Tibial nerve (tissue), 4 donors: ENCODE data around the gene WDR36. TPM values are rescaled to one million over a fixed set of nuclear protein-coding genes. Genes with fewer than 3 reads are reported as not detected.
"Not testable (repeated sequence)": the region's sequence is repeated elsewhere in the genome, so short reads cannot be mapped to it uniquely, and the experiment has no call there.

Experiments
- DNase-seq, 2 donors: peaks; one replicate each; pipeline ENCODE4 v3.0.0-alpha.2; 2019; ENCODE audit warnings: low spot score in 2 of 2
- H3K27ac ChIP-seq, 4 donors: fragments of 200-600 bp; sonication (generic) in 3 of 4; one replicate each; pipeline ENCODE4 v1.5.1; 2017 to 2019; ENCODE audit warnings: mild to moderate bottlenecking in 1 of 4
- H3K27me3 ChIP-seq, 2 donors: fragments of 200-600 bp; sonication (generic) in 1 of 2; one replicate each; pipeline versions ENCODE4 v1.5.1 to v1.6.0; 2017 to 2019
- H3K36me3 ChIP-seq, 3 donors: fragments of 200-600 bp; sonication (generic); one replicate each; pipeline ENCODE4 v1.5.1; 2018 to 2019
- H3K4me1 ChIP-seq, 4 donors: fragments of 200-600 bp; sonication (generic) in 3 of 4; one replicate each; pipeline ENCODE4 v1.5.1; 2017 to 2019
- H3K4me3 ChIP-seq, 4 donors: fragments of 200-600 bp; sonication (generic) in 3 of 4; one replicate each; pipeline ENCODE4 v1.5.1; 2017 to 2019; ENCODE audit warnings: mild to moderate bottlenecking in 1 of 4, moderate library complexity in 1 of 4
- H3K9me3 ChIP-seq, 4 donors: fragments of 200-600 bp; sonication (generic) in 3 of 4; one replicate each; pipeline ENCODE4 v1.5.1; 2017 to 2019
- EP300 ChIP-seq, 2 donors: sonication (generic); formaldehyde crosslinking; IDR thresholded peaks; one replicate each; pipeline ENCODE4 v1.6.1; 2017; ENCODE audit warnings: antibody characterized with exemption in 2 of 2, mild to moderate bottlenecking in 1 of 2
- POLR2A ChIP-seq, 2 donors: fragments of 450-650 bp; IDR thresholded peaks; one replicate each; pipeline ENCODE4 v1.6.1; 2017; ENCODE audit warnings: antibody characterized with exemption in 2 of 2, mild to moderate bottlenecking in 2 of 2, moderate library complexity in 2 of 2
- WGBS, 2 donors: methylation state at CpG; one replicate each; pipeline ENCODE4 v1.1.5; 2018; 5-methylcytosine and 5-hydroxymethylcytosine counted together
- total RNA-seq, 4 donors: library from RNA; depleted of rRNA; stranded (reverse); fragments of >200 nt; gene quantifications; one replicate each; pipeline ENCODE4 v1.1.0, GENCODE V29; 2016
- TF ChIP-seq, protein P1 (sequence below), 5 experiments: fragments of 200-600 bp in 3 of 5; fragments of 450-650 bp in 2 of 5; sonication (generic) in 3 of 5; IDR thresholded peaks; one replicate each; pipeline ENCODE4 v1.5.1; 2016 to 2019; ENCODE audit warnings: antibody characterized with exemption in 5 of 5, mild to moderate bottlenecking in 3 of 5, moderate library complexity in 2 of 5

WDR36 gene
- total RNA-seq, 4 donors from 2014 or later, result 21.6 to 27.9 (median 22.2) TPM

DNA sequence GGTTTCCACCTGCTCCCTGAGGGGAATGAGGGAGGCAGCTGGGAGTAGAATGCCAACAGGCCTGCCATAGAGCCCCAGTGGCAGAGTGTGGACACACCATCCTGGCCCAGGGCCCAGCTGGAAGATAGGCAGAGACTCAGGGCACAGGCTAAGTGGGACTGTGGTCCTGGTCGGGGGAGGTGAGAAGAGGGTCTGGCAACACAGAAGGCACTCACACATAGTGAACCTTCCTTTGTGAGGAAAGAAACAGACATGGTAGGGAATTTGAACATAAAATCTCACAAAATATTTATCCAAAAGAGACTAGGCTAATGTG, 41.2 kb downstream of the WDR36 start:
- 82 to 88% methylated on average over 1 of the region's 1 CpG for WGBS, 2 donors
- DNase-seq, result no peak
- H3K9me3 ChIP-seq, result no peaks in the 10 kb centered on the region
- TF ChIP-seq, protein P1, sequence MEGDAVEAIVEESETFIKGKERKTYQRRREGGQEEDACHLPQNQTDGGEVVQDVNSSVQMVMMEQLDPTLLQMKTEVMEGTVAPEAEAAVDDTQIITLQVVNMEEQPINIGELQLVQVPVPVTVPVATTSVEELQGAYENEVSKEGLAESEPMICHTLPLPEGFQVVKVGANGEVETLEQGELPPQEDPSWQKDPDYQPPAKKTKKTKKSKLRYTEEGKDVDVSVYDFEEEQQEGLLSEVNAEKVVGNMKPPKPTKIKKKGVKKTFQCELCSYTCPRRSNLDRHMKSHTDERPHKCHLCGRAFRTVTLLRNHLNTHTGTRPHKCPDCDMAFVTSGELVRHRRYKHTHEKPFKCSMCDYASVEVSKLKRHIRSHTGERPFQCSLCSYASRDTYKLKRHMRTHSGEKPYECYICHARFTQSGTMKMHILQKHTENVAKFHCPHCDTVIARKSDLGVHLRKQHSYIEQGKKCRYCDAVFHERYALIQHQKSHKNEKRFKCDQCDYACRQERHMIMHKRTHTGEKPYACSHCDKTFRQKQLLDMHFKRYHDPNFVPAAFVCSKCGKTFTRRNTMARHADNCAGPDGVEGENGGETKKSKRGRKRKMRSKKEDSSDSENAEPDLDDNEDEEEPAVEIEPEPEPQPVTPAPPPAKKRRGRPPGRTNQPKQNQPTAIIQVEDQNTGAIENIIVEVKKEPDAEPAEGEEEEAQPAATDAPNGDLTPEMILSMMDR (IDR thresholded peaks at IDR 0.05), result no peak
- TF ChIP-seq EP300 (IDR thresholded peaks at IDR 0.05) (no peak), POLR2A (IDR thresholded peaks at IDR 0.05) (no peak)
- H3K36me3 ChIP-seq, result peaks cover 0 to 3% (median 0%) of the 10 kb centered on the region in 3 donors
- H3K27me3 ChIP-seq, result no peaks in the 10 kb centered on the region
- no peak overlapping the region for H3K4me3 ChIP-seq
- no peak overlapping the region for H3K27ac ChIP-seq
- peaks cover 0 to 17% (median 0%) of the 10 kb centered on the region in 4 donors for H3K4me1 ChIP-seq

DNA sequence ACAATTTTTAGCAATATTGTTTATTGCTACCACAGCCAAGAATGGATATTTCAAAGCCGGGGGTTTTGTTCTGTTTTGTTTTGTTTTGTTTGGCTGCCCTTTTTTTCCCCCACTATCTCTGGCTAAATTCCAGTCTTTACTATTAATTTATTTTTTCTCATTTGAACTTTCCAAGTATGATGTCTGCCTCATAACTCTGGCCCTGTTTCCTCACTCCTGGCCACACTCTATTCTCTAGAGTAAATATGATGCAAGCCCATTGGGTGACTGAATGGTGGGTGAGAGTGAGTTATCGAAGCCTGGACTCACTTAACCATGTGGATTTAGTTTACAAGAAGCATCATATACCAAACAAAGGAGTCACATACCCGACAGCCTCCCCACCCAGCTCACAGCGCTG, 41.9 kb downstream of the WDR36 start:
- Histone ChIP-seq H3K27ac (no peak overlapping the region), H3K9me3 (no peaks in the 10 kb centered on the region), H3K4me1 (peaks cover 0 to 17% (median 0%) of the 10 kb centered on the region in 4 donors), H3K27me3 (no peaks in the 10 kb centered on the region), H3K4me3 (no peak overlapping the region), H3K36me3 (no peaks in the 10 kb centered on the region)
- DNase-seq, result no peak
- TF ChIP-seq, protein P1 (IDR thresholded peaks at IDR 0.05), result no peak
- TF ChIP-seq EP300 (IDR thresholded peaks at IDR 0.05) (no peak), POLR2A (IDR thresholded peaks at IDR 0.05) (no peak)
- 28 to 34% methylated on average over 4 of the region's 4 CpGs for WGBS, 2 donors

DNA sequence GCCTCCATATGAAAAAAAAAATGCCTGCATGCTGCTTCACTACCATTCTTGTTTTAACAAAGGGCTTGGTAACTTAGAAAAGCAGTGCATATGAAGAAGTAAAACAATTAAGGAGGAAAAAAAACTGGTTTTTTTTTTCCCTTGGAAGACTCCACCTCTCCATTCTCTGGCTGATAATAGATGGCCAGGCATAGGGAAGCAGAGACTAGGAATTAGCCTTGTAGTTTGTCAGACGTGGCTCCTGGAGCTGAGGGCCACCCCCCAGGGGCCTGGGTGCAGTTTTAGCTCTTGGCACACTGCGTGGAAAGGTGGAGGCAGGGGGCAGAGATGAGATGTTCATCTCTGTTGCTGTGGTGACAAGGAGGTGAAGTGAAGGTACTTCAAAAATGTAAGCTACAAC, 42.7 kb downstream of the WDR36 start:
- Histone ChIP-seq H3K9me3 (no peaks in the 10 kb centered on the region), H3K27ac (no peak overlapping the region), H3K4me1 (peaks cover 0 to 17% (median 0%) of the 10 kb centered on the region in 4 donors), H3K4me3 (no peak overlapping the region), H3K36me3 (no peaks in the 10 kb centered on the region), H3K27me3 (no peaks in the 10 kb centered on the region)
- WGBS, 2 donors, result 48 to 75% methylated on average over 2 of the region's 2 CpGs
- no peak for TF ChIP-seq EP300 (IDR thresholded peaks at IDR 0.05)
- no peak for TF ChIP-seq POLR2A (IDR thresholded peaks at IDR 0.05)
- TF ChIP-seq, protein P1 (IDR thresholded peaks at IDR 0.05), result no peak
- no peak for DNase-seq

DNA sequence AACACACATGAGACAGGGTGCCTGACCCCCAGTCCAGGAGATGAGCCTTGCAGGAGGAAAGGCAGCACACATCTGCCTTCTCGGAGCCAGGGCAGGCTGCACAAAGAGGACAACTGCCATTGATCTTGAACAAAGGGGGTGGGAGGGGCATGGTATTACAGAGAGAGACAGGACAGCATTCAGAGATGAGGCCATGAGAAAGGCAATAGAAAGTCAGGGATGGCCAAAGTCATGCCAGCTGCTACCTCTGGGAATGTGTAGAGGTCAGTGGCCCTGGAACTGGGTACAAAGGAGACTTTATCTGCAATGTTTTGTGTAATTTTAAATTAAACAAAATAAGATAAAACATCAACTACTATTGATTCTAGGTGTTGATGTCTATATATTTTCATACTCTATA, 43.2 kb downstream of the WDR36 start:
- H3K27me3 ChIP-seq, result no peaks in the 10 kb centered on the region
- WGBS, 2 donors, result 68 to 71% methylated on average over 1 of the region's 1 CpG
- no peak for TF ChIP-seq EP300 (IDR thresholded peaks at IDR 0.05)

DNA sequence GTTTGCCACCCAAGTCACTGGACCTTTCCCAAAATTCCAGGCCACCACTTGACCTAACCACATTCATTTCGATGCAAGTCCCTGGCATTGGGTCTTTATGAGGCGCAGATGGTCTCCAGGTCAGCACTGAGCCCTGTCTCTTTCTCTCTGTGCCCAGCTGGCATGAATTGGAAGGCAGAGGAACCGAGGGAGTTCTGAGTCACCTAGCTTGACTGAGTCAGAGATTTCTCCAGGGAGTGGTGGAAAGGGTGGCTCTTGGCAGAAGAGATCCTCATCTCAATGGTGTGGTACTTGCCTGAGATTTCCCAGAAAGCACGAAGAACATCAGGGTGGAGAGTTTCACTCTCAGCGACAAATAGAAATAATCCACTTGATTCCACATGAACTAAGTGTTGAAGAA, 43.8 kb downstream of the WDR36 start:
- Histone ChIP-seq H3K4me3 (no peak overlapping the region), H3K27ac (no peak overlapping the region), H3K9me3 (no peaks in the 10 kb centered on the region), H3K36me3 (no peaks in the 10 kb centered on the region), H3K4me1 (peaks cover 0 to 17% (median 0%) of the 10 kb centered on the region in 4 donors), H3K27me3 (no peaks in the 10 kb centered on the region)
- WGBS, 2 donors, result 89 to 92% methylated on average over 5 of the region's 5 CpGs
- TF ChIP-seq POLR2A (IDR thresholded peaks at IDR 0.05), result no peak
- DNase-seq, result no peak

More for the DNA sequence above, 43.2 kb downstream of the WDR36 start:
- Histone ChIP-seq H3K4me1 (peaks cover 0 to 17% (median 0%) of the 10 kb centered on the region in 4 donors), H3K4me3 (no peak overlapping the region), H3K36me3 (no peaks in the 10 kb centered on the region), H3K9me3 (no peaks in the 10 kb centered on the region), H3K27ac (no peak overlapping the region)
- DNase-seq, result no peak

DNA sequence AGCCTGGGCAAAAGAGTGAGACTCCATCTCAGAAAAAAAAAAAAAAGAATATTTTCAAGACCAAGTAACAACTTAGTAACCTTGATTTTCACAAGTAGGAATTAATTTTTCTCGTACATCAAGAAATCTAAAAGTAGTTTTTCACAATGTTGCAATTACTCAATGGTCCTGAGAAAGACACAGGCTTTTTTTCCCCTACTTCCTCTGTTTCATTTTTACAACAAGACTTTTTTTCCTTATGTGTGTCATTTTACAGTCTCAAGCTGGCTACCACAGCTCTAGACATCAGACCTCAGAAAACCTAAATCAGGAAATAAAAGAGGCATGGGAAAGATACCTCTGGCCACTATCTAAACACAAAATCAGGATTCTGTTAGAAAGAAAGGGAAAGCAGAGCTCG, 45.9 kb downstream of the WDR36 start:
- Histone ChIP-seq H3K27ac (no peak overlapping the region), H3K36me3 (no peaks in the 10 kb centered on the region), H3K27me3 (no peaks in the 10 kb centered on the region), H3K4me3 (no peak overlapping the region), H3K4me1 (peaks cover 0 to 9% (median 0%) of the 10 kb centered on the region in 4 donors), H3K9me3 (no peaks in the 10 kb centered on the region)
- DNase-seq, result no peak
- no peak for TF ChIP-seq EP300 (IDR thresholded peaks at IDR 0.05)
- TF ChIP-seq, protein P1 (IDR thresholded peaks at IDR 0.05), result no peak
- no peak for TF ChIP-seq POLR2A (IDR thresholded peaks at IDR 0.05)
- 73 to 86% methylated on average over 2 of the region's 2 CpGs for WGBS, 2 donors

DNA sequence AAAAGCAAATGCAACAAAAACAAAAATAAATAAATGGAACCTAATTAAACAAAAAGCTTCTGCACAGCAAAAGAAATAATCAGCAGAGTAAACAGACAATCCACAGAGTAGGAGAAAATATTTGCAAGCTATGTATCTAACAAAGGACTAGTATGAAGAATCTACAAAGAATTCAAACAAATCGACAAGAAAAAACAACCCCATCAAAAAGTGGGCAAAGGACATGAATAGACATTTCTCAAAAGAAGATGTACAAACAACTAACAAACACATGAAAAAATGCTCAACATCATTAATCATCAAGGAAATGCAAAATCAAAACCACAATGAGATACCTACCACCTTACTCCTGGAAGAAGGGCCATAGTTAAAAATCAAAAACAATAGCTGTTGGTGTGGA, 49.3 kb downstream of the WDR36 start:
- H3K9me3 ChIP-seq, DNase-seq, H3K36me3 ChIP-seq, H3K27ac ChIP-seq, H3K27me3 ChIP-seq, H3K4me3 ChIP-seq: not testable (repeated sequence)
- H3K4me1 ChIP-seq, result peaks cover 0 to 15% (median 0%) of the 10 kb centered on the region in 4 donors
- 72 to 80% methylated on average over 1 of the region's 1 CpG for WGBS, 2 donors
